Ovary (tissue), 3 donors: Measurements from ENCODE around the gene STRN4.

Source experiments
- POLR2A ChIP-seq: fragments of 450-650 bp; IDR thresholded peaks from one replicate; pipeline ENCODE4 v1.6.1; 2017; ENCODE audit warnings: antibody characterized with exemption, mild to moderate bottlenecking, moderate library complexity
- TF ChIP-seq, protein P1 (sequence below), 3 donors: fragments of 450-650 bp in 2 of 3; fragments of 200-600 bp in 1 of 3; IDR thresholded peaks; one replicate each; pipeline versions ENCODE4 v1.5.1 to v1.8.0; 2016 to 2022; ENCODE audit warnings: antibody characterized with exemption in 3 of 3, mild to moderate bottlenecking in 1 of 3
- donor health status: DM: no; HTN: no; CAD: no.

- TF ChIP-seq, protein P1, sequence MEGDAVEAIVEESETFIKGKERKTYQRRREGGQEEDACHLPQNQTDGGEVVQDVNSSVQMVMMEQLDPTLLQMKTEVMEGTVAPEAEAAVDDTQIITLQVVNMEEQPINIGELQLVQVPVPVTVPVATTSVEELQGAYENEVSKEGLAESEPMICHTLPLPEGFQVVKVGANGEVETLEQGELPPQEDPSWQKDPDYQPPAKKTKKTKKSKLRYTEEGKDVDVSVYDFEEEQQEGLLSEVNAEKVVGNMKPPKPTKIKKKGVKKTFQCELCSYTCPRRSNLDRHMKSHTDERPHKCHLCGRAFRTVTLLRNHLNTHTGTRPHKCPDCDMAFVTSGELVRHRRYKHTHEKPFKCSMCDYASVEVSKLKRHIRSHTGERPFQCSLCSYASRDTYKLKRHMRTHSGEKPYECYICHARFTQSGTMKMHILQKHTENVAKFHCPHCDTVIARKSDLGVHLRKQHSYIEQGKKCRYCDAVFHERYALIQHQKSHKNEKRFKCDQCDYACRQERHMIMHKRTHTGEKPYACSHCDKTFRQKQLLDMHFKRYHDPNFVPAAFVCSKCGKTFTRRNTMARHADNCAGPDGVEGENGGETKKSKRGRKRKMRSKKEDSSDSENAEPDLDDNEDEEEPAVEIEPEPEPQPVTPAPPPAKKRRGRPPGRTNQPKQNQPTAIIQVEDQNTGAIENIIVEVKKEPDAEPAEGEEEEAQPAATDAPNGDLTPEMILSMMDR (IDR thresholded peaks at IDR 0.05) = no peak
- TF ChIP-seq POLR2A = no peak
Measured at GRCh38 chr19:46710687-46711086, 35.6 kb downstream of the STRN4 start.
